Colonic mucosa (tissue), 4 donors: ENCODE measurements around the gene RTN4R. TPM values are rescaled to one million over a fixed set of nuclear protein-coding genes. Genes with fewer than 3 reads are reported as not detected.

Experiments used
- DNase-seq: peaks from one replicate; pipeline ENCODE4 v3.0.0-alpha.2; 2020
- H3K27ac ChIP-seq: fragments of 200-600 bp; one replicate; pipeline ENCODE4 v1.8.0; 2021
- H3K27me3 ChIP-seq: fragments of 200-600 bp; one replicate; pipeline ENCODE4 v1.8.0; 2021
- H3K36me3 ChIP-seq: fragments of 200-600 bp; one replicate; pipeline ENCODE4 v1.8.0; 2021
- H3K4me1 ChIP-seq: fragments of 200-600 bp; one replicate; pipeline ENCODE4 v1.8.0; 2021; ENCODE audit warnings: mild to moderate bottlenecking
- H3K4me3 ChIP-seq: fragments of 200-600 bp; one replicate; pipeline ENCODE4 v1.8.0; 2021
- H3K9ac ChIP-seq, 2 donors: one replicate each; pipeline ENCODE4 v1.7.0; 2013; ENCODE audit warnings: control low read depth in 2 of 2, low read depth in 2 of 2, low read length in 2 of 2
- H3K9me3 ChIP-seq: fragments of 200-600 bp; one replicate; pipeline ENCODE4 v1.8.0; 2021
- intact Hi-C: fragments of 100-400 bp; cut with DNase I; formaldehyde crosslinking; loops from one replicate; pipeline ENCODE4 v1.14.1; 2022
- total RNA-seq, 2 donors: library from RNA; stranded (reverse); fragmentation: NEBNext Ultra II Directional in 1 of 2; extraction: Animal tissue kit (Norgen Biotek cat#: 25700) in 1 of 2; gene quantifications; one replicate each; pipeline ENCODE4 v1.2.1, GENCODE V29; 2021
- TF ChIP-seq, protein P1 (sequence below): fragments of 200-600 bp; IDR thresholded peaks from one replicate; pipeline ENCODE4 v1.8.0; 2022; ENCODE audit warnings: antibody characterized with exemption, mild to moderate bottlenecking
- donor health status: healthy.
- donor health status: DM: no; HTN: no; CAD: no.
- donor health status: DM: no; HTN: no; CAD: no.

RTN4R gene
- total RNA-seq, 2 donors from 2014 or later: 6.1 to 8.5 TPM

DNA sequence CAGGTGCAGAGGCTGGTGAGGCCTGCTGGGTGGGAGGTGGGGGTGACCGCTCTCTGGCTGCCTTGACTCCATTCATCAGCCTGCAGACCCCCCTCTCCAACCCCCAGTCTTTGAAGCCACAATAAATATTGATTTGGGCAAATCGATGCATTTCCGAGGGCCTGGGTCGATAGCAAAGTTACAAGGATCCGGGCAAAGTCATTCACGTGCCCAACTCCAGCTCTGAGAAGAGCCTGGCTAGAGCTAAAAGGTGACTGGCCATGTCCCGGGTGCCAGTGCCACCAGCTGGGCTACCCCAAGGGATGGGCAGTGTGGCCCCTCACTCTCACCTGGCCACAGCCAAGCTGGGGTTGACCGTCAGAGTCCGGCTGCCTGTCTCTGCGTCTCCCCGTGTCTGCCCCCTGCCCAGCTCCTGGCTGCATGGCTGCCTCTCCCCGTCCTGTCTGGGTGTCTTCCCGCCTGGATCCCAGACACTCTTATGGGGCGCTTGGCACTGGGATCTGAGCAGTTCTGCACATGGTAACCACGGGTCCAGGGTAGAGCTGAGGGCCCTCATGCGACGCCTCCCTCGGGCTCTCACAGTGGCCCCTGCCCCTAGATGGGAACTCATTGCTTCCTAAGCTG is 70.6 kb downstream of the RTN4R start:
- DNase-seq: no peak
- H3K4me3 ChIP-seq: no peak overlapping the region
- no peaks in the 10 kb centered on the region for H3K9me3 ChIP-seq
- H3K27ac ChIP-seq: no peak overlapping the region
- no peaks in the 10 kb centered on the region for H3K36me3 ChIP-seq
- TF ChIP-seq, protein P1, sequence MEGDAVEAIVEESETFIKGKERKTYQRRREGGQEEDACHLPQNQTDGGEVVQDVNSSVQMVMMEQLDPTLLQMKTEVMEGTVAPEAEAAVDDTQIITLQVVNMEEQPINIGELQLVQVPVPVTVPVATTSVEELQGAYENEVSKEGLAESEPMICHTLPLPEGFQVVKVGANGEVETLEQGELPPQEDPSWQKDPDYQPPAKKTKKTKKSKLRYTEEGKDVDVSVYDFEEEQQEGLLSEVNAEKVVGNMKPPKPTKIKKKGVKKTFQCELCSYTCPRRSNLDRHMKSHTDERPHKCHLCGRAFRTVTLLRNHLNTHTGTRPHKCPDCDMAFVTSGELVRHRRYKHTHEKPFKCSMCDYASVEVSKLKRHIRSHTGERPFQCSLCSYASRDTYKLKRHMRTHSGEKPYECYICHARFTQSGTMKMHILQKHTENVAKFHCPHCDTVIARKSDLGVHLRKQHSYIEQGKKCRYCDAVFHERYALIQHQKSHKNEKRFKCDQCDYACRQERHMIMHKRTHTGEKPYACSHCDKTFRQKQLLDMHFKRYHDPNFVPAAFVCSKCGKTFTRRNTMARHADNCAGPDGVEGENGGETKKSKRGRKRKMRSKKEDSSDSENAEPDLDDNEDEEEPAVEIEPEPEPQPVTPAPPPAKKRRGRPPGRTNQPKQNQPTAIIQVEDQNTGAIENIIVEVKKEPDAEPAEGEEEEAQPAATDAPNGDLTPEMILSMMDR: no peak
- no peak overlapping the region for H3K9ac ChIP-seq
- intact Hi-C loops: no loop called here
- no peaks in the 10 kb centered on the region for H3K4me1 ChIP-seq
- no peaks in the 10 kb centered on the region for H3K27me3 ChIP-seq

DNA sequence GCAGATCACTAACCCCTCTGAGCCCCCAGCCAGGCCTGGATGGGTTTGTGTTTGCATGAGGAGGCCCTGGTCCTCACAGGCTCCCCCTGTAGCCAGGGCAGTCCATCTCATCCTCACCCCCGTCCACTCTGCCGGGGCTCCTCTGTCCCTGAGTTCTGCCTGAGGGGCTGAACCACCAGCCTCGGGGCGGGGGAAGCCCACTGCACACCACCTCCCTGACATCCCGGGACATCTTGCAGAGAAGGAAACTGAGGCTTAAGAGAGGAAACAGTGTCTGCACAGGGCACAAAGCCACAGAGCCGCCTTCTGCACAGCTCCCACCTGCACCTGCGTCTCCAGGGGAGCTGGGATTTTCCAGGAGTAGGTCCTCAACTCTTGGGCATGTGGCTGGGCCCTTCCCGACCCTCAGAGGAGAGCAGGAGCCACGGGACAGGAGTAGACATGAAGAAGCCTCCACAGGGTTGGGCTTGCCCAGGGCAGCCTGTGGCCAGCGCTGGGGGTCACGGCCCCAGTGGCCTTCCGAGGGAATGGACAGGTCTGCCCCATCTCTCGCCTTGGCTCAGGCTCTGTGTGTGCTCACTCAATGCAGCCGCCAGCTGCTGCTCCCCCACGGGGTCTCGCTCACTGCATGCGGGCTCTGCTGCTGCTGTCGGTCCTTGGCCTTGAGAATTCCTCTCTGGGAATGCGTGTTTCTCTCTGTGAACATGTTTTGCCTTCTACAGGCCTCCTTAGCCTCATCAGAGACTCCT is 71.8 kb downstream of the RTN4R start:
- Histone ChIP-seq H3K4me1 (no peaks in the 10 kb centered on the region), H3K36me3 (no peaks in the 10 kb centered on the region), H3K27ac (no peak overlapping the region), H3K4me3 (no peak overlapping the region), H3K9ac (no peak overlapping the region), H3K9me3 (no peaks in the 10 kb centered on the region), H3K27me3 (no peaks in the 10 kb centered on the region)
- TF ChIP-seq, protein P1: no peak
- intact Hi-C loops: no loop called here
- no peak for DNase-seq

DNA sequence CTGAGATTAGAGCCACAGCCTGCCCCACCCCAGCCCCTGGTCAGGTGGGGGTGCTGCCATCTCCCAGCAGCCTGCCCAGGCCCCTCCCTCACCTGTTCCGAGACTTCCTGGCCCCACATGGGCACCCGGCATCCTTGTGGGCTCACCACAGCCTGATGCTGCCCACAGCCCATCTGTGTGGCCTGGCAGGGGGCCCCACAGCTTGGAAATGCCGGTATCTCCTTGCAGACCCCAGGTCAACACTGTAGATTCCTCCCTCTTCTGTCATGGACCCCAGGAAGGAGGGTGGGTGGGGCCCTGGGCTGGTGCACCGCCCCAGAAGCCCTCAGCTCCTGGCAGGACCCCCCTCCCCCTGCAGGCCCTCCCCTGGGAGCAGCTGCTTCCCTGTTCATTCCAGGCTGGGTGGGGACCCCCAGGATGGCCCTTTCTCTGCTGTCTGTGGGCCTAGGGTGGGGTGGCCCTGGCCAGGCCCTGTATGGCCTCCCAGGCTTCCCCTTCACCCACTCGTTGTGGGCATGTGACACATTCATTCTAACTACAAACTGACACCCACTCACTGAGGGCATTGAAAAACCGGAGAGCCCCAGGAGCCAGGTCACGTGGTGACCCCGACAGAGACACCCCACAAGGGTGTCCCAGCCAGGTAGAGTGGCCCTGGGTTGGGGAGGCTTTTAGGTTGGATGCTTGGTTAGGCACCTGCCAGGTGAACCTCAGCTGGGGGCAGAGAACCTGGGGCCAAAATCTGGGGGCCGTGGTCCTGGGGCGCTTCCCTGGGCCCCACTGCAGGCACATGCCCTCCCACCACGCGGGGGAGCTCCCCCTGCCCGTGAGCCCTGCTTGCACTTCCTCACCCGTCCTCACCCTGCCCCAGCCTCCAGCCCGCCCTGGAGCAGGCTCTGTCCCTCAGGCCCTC is 73.2 kb downstream of the RTN4R start:
- H3K9me3 ChIP-seq: no peaks in the 10 kb centered on the region
- H3K27ac ChIP-seq: no peak overlapping the region
- TF ChIP-seq, protein P1: no peak
- H3K9ac ChIP-seq: no peak overlapping the region
- no peaks in the 10 kb centered on the region for H3K27me3 ChIP-seq
- no peak overlapping the region for H3K4me3 ChIP-seq
- intact Hi-C loops: no loop called here
- no peak for DNase-seq
- H3K4me1 ChIP-seq: no peaks in the 10 kb centered on the region
- H3K36me3 ChIP-seq: no peaks in the 10 kb centered on the region

DNA sequence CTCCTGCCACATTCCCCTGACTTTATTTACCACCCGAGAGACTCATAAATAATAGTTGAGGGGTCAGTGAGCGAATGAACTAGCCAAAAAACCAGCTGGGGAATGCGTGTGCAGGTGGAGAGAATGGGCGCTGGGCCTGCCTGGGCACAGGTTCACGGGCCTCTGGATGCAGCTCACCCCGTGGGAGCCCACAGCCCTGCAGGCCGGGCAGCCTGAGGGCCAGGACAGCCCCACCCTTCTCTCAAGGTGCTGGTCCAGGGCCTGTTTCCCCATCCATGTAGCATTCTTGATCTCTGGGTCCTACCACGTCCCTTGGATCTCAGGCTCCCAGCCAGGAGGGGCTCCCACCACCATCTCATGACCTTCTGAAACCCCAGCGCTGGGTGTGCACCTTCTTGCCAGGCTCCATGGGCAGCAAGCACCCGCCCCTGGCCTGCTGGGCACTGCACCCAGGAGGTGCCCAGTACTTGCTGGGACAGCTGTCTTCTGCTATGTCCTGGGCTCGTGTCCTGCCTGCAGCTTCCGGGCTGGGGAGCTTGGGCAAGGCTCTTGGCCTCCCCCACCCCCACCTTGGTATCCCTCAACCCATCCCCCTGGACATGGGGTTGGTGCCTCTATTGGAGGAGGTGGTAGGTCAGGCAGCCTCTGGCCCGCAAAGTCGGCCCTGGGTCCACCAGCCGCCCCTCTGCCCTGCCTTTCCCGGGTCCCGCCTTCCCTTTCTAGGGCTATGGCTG is 74.2 kb downstream of the RTN4R start:
- intact Hi-C loops: no loop called here
- H3K9me3 ChIP-seq: no peaks in the 10 kb centered on the region
- H3K27ac ChIP-seq: no peak overlapping the region
- no peak overlapping the region for H3K4me3 ChIP-seq
- TF ChIP-seq, protein P1: no peak
- no peaks in the 10 kb centered on the region for H3K4me1 ChIP-seq
- no peaks in the 10 kb centered on the region for H3K36me3 ChIP-seq
- DNase-seq: no peak
- H3K27me3 ChIP-seq: no peaks in the 10 kb centered on the region
- no peak overlapping the region for H3K9ac ChIP-seq
